Esophagus muscularis mucosa (tissue), 4 donors: ENCODE measurements around the gene LRTM2. TPM values are rescaled to one million over a fixed set of nuclear protein-coding genes. Genes with fewer than 3 reads are reported as not detected.

Experiments used
- DNase-seq: peaks from one replicate; pipeline ENCODE4 v3.0.0-alpha.2; 2017; ENCODE audit errors: extremely low spot score
- H3K27ac ChIP-seq, 4 donors: fragments of 200-600 bp; sonication (generic); replicated peaks in 1 of 4; 1 replicate in 3 of 4; 2 replicates in 1 of 4; pipeline ENCODE4 v1.5.1; 2016 to 2019; ENCODE audit warnings: mild to moderate bottlenecking in 1 of 4
- H3K27me3 ChIP-seq, 4 donors: fragments of 200-600 bp; sonication (generic); one replicate each; pipeline versions ENCODE4 v1.5.1 to v1.6.0; 2016 to 2019
- H3K36me3 ChIP-seq, 4 donors: fragments of 200-600 bp; sonication (generic); one replicate each; pipeline ENCODE4 v1.5.1; 2016 to 2019
- H3K4me1 ChIP-seq, 4 donors: fragments of 200-600 bp; sonication (generic); one replicate each; pipeline ENCODE4 v1.5.1; 2016 to 2019
- H3K4me3 ChIP-seq, 4 donors: fragments of 200-600 bp; sonication (generic); 1 replicate in 2 of 4; 2 replicates in 2 of 4; pipeline ENCODE4 v1.5.1; 2016 to 2019; ENCODE audit warnings: mild to moderate bottlenecking in 4 of 4, moderate library complexity in 1 of 4
- H3K9me3 ChIP-seq, 4 donors: fragments of 200-600 bp; sonication (generic); 1 replicate in 3 of 4; 2 replicates in 1 of 4; pipeline ENCODE4 v1.5.1; 2016 to 2019
- CTCF ChIP-seq, 3 experiments: fragments of 200-600 bp in 2 of 3; fragments of 450-650 bp in 1 of 3; sonication (generic) in 2 of 3; IDR thresholded peaks; one replicate each; pipeline ENCODE4 v1.5.1; 2017 to 2019; ENCODE audit warnings: antibody characterized with exemption in 3 of 3, mild to moderate bottlenecking in 2 of 3, moderate library complexity in 1 of 3
- EP300 ChIP-seq: sonication (generic); formaldehyde crosslinking; IDR thresholded peaks from one replicate; pipeline ENCODE4 v1.6.1; 2017; ENCODE audit warnings: antibody characterized with exemption
- POLR2A ChIP-seq: fragments of 450-650 bp; IDR thresholded peaks from one replicate; pipeline ENCODE4 v1.6.1; 2017; ENCODE audit warnings: antibody characterized with exemption, moderate library complexity, mild to moderate bottlenecking, low read depth
- POLR2AphosphoS5 ChIP-seq, 2 donors: sonication (generic); formaldehyde crosslinking; IDR thresholded peaks; one replicate each; pipeline ENCODE4 v1.6.1; 2017; ENCODE audit warnings: antibody characterized with exemption in 2 of 2
- WGBS: methylation state at CpG from one replicate; pipeline ENCODE4 v1.1.5; 2018; 5-methylcytosine and 5-hydroxymethylcytosine counted together
- intact Hi-C: fragments of 100-400 bp; cut with DNase I; formaldehyde crosslinking; loops from one replicate; pipeline ENCODE4 v1.15.1; 2023
- total RNA-seq, 4 donors: library from RNA; depleted of rRNA; stranded (reverse); fragments of >200 nt; gene quantifications; one replicate each; pipeline versions ENCODE4 v1.1.0 to v1.2.1, GENCODE V29; 2016

The LRTM2 gene
- total RNA-seq, 4 donors from 2014 or later, result 0.17 TPM; not detected in 3

- intact Hi-C loops, result no loop called here
- H3K4me1 ChIP-seq, result peaks cover 40 to 63% (median 53%) of the 10 kb centered on the region in 4 donors
- H3K9me3 ChIP-seq, result no peaks in the 10 kb centered on the region
- WGBS, result 68% methylated on average over 4 of the region's 4 CpGs
- H3K4me3 ChIP-seq, result no peak overlapping the region
- TF ChIP-seq POLR2A, result no peak
- TF ChIP-seq POLR2AphosphoS5 (IDR thresholded peaks at IDR 0.05), result no peak
- TF ChIP-seq CTCF (IDR thresholded peaks at IDR 0.05), result no peak
- TF ChIP-seq EP300, result no peak
- H3K36me3 ChIP-seq, result peaks cover 3 to 40% (median 10%) of the 10 kb centered on the region in 4 donors
- H3K27me3 ChIP-seq, result no peaks in the 10 kb centered on the region
- peak overlapping the region in 2 of 4 donors; percentile 8 to 22 for H3K27ac ChIP-seq
- no peak for DNase-seq
Observed at GRCh38 chr12:1778911-1779310, 41.5 kb upstream of the LRTM2 start.

GRCh38 chr12:1779783-1780182, 40.6 kb upstream of the LRTM2 start:
- intact Hi-C loops, result no loop called here
- 35% methylated on average over 1 of the region's 1 CpG for WGBS
- no peak overlapping the region for H3K4me3 ChIP-seq
- TF ChIP-seq POLR2A, result no peak
- TF ChIP-seq CTCF (IDR thresholded peaks at IDR 0.05), result no peak
- no peak for TF ChIP-seq POLR2AphosphoS5 (IDR thresholded peaks at IDR 0.05)
- TF ChIP-seq EP300, result no peak
- no peaks in the 10 kb centered on the region for H3K9me3 ChIP-seq
- no peaks in the 10 kb centered on the region for H3K27me3 ChIP-seq
- DNase-seq, result no peak
- peaks cover 4 to 45% (median 15%) of the 10 kb centered on the region in 4 donors for H3K36me3 ChIP-seq
- peaks cover 38 to 56% (median 49%) of the 10 kb centered on the region in 4 donors for H3K4me1 ChIP-seq
- H3K27ac ChIP-seq, result peak overlapping the region; percentile 8 to 50 (median 24)

- Histone ChIP-seq H3K27me3 (no peaks in the 10 kb centered on the region), H3K36me3 (peaks cover 16 to 65% (median 32%) of the 10 kb centered on the region in 4 donors), H3K9me3 (no peaks in the 10 kb centered on the region), H3K27ac (no peak overlapping the region), H3K4me1 (peaks cover 31 to 43% (median 38%) of the 10 kb centered on the region in 4 donors), H3K4me3 (no peak overlapping the region)
- DNase-seq, result no peak
- intact Hi-C loops, result no loop called here
- 45% methylated on average over 2 of the region's 2 CpGs for WGBS
- TF ChIP-seq EP300 (no peak), POLR2AphosphoS5 (IDR thresholded peaks at IDR 0.05) (no peak), CTCF (IDR thresholded peaks at IDR 0.05) (no peak), POLR2A (no peak)
Observed at GRCh38 chr12:1781772-1782171, 38.6 kb upstream of the LRTM2 start.

GRCh38 chr12:1782215-1782614, 38.1 kb upstream of the LRTM2 start:
- Histone ChIP-seq H3K4me1 (peaks cover 31 to 43% (median 37%) of the 10 kb centered on the region in 4 donors), H3K36me3 (peaks cover 16 to 70% (median 36%) of the 10 kb centered on the region in 4 donors), H3K27ac (no peak overlapping the region), H3K9me3 (no peaks in the 10 kb centered on the region), H3K27me3 (no peaks in the 10 kb centered on the region), H3K4me3 (no peak overlapping the region)
- WGBS, result 64% methylated on average over 2 of the region's 2 CpGs
- no peak for TF ChIP-seq POLR2A
- no peak for TF ChIP-seq EP300
- no peak for TF ChIP-seq POLR2AphosphoS5 (IDR thresholded peaks at IDR 0.05)
- TF ChIP-seq CTCF (IDR thresholded peaks at IDR 0.05), result no peak
- intact Hi-C loops, result no loop called here
- no peak for DNase-seq

GRCh38 chr12:1787714-1788113, 32.7 kb upstream of the LRTM2 start:
- no peak for DNase-seq
- H3K27ac ChIP-seq, result no peak overlapping the region
- no peak for TF ChIP-seq CTCF (IDR thresholded peaks at IDR 0.05)
- no peak for TF ChIP-seq POLR2A
- no peak for TF ChIP-seq EP300
- no peak for TF ChIP-seq POLR2AphosphoS5 (IDR thresholded peaks at IDR 0.05)
- H3K27me3 ChIP-seq, result no peaks in the 10 kb centered on the region
- peaks cover 0 to 21% (median 11%) of the 10 kb centered on the region in 4 donors for H3K4me1 ChIP-seq
- peaks cover 12 to 53% (median 35%) of the 10 kb centered on the region in 4 donors for H3K36me3 ChIP-seq
- 46% methylated on average over 6 of the region's 6 CpGs for WGBS
- no peak overlapping the region for H3K4me3 ChIP-seq
- no peaks in the 10 kb centered on the region for H3K9me3 ChIP-seq
- intact Hi-C loops, result loop anchor here (5.0 kb wide), 1 partner anchor 90 kb away; no protein-coding TSS in a partner anchor
